HAP-1 (cell line): Measurements from ENCODE around the gene MBOAT2.

Experiments used
- DNase-seq, 2 experiments: peaks; one replicate each; pipeline ENCODE4 v3.0.0-alpha.2; 2016 to 2020; ENCODE audit warnings: low spot score in 2 of 2
- H3K27me3 ChIP-seq: fragments of 250-450 bp; sonication (Bioruptor Pico); 2 replicates; pipeline ENCODE4 v1.5.1; 2020; ENCODE audit warnings: low read depth, mild to moderate bottlenecking, moderate library complexity
- H3K36me3 ChIP-seq: fragments of 250-450 bp; sonication (Bioruptor Pico); replicated peaks from 2 replicates; pipeline ENCODE4 v1.5.1; 2020; ENCODE audit warnings: mild to moderate bottlenecking
- H3K4me1 ChIP-seq: fragments of 250-450 bp; sonication (Bioruptor Pico); 2 replicates; pipeline ENCODE4 v1.5.1; 2020; ENCODE audit warnings: mild to moderate bottlenecking
- H3K4me3 ChIP-seq: fragments of 250-450 bp; sonication (Bioruptor Pico); 2 replicates; pipeline ENCODE4 v1.5.1; 2020; ENCODE audit warnings: mild to moderate bottlenecking, moderate library complexity
- H3K9me3 ChIP-seq: fragments of 250-450 bp; sonication (Bioruptor Pico); 2 replicates; pipeline ENCODE4 v1.5.1; 2020; ENCODE audit warnings: mild to moderate bottlenecking, moderate library complexity
- in situ Hi-C: fragments of 300-500 bp; cut with MboI; formaldehyde crosslinking; loops from 3 replicates; pipeline ENCODE4 v1.14.3; 2020; ENCODE audit warnings: low sequenced_read_pairs, inconsistent platforms, mixed read lengths

MBOAT2 gene

DNA sequence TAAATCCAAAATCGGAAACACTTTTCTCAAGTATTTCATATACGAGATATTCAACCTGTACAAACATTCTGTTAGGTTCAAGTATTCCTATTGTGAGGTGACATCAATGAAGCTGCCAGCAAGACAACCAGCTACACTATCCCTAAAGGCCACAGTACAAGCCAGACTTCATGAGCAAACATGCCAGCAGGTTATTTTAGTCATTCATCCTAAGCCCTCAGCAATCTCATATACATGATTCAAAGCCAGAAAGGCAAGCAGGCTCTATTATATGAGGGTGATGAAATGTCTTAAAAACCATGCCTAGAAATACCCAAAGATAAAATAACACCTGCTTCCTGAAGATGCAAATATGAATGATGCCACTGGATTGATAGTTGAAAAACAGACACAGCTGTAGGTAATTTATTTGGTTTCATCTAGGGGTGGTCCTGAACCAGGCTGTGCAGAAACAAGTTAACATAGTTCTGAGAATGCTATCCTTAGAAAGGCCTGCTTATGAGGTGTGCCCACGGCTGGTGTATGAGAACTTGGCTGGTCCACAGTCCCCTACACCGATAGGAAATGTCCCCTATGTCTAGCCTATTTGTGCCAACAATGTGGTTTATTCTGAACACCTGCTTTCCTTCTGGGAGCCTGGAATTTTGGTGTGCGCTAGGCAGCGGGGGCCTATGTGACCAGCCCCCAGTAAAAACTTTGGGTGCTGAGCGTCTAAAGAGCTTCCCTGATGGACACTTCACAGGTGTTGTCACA, 117.9 kb downstream of the MBOAT2 start:
- H3K36me3 ChIP-seq: peaks cover 6% of the 10 kb centered on the region; the same call in 1 of the 2 replicates
- no peak for DNase-seq
- no peaks in the 10 kb centered on the region for H3K9me3 ChIP-seq
- no peaks in the 10 kb centered on the region for H3K27me3 ChIP-seq
- in situ Hi-C loops: no loop called here
- no peak overlapping the region for H3K4me3 ChIP-seq
- H3K4me1 ChIP-seq: no peaks in the 10 kb centered on the region

DNA sequence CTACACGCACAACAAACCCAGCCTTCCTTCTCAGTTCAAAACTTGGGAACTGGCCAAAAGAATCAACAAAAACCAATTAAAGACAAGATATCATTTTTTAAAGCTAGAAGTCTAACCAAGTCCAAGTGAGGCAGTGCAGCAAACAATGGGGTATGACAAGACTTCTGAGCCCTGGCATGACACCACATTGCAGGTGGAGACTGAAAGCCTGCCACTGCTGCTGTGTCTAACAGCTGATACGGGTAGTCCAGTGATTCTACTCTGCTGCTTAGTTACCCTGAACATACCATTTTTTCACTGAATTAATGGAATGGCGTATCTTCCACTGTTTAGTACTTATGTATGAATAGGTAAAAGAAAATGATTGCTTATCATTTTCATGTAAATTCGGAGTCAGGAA, 118.7 kb downstream of the MBOAT2 start:
- Histone ChIP-seq H3K9me3 (no peaks in the 10 kb centered on the region), H3K4me3 (no peak overlapping the region), H3K36me3 (peaks cover 6% of the 10 kb centered on the region; the same call in 1 of the 2 replicates), H3K4me1 (no peaks in the 10 kb centered on the region), H3K27me3 (no peaks in the 10 kb centered on the region)
- in situ Hi-C loops: no loop called here
- DNase-seq: no peak

DNA sequence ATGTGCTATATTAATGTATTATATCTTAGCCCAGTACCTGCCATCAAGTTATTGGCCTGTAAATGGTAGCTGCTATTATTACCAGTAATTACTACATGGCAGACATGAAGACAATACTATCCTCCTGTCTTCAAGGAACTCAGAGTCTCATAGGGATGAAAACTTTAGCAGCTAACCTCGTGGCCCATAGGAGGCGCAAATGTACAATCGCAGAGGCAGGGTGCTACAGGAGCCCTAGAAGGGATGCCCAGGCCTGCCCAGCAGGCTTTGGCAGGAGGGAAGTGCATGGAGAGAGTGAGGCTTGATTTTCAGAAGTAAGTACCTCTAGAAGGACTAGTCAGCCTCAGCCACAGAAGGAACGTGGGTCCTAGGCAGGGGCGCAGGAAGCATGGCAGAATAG, 121.4 kb downstream of the MBOAT2 start:
- DNase-seq: peak in 1 of 2 experiments; percentile 31
- Histone ChIP-seq H3K27me3 (no peaks in the 10 kb centered on the region), H3K4me3 (no peak overlapping the region), H3K36me3 (peaks cover 12% of the 10 kb centered on the region; the same call in 1 of the 2 replicates), H3K4me1 (no peaks in the 10 kb centered on the region), H3K9me3 (no peaks in the 10 kb centered on the region)
- in situ Hi-C loops: no loop called here

DNA sequence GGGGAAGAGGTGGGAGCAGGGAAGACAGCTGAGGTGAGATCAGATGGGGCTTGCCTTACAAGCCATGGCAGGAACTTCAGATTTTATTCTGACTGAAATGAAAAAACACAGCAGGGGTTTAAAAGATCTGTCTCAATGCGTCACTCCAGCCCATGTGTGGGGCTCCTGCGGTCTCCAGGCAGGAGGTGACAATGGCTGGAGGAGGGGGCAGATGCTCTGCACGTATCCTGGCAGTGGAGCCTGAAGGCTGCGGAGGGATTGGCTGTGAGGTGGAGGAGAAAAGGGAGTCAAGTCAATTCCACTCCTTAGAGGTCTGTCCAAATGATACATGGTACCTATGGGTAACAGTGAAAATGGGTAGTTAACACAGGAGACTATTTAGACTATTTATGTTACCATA, 125.6 kb downstream of the MBOAT2 start:
- in situ Hi-C loops: loop anchor here (10.0 kb wide), 1 partner anchor 257 kb away; no protein-coding TSS in a partner anchor
- Histone ChIP-seq H3K4me1 (no peaks in the 10 kb centered on the region), H3K4me3 (no peak overlapping the region), H3K27me3 (no peaks in the 10 kb centered on the region), H3K9me3 (no peaks in the 10 kb centered on the region), H3K36me3 (peaks cover 12% of the 10 kb centered on the region; the same call in 1 of the 2 replicates)
- DNase-seq: no peak

DNA sequence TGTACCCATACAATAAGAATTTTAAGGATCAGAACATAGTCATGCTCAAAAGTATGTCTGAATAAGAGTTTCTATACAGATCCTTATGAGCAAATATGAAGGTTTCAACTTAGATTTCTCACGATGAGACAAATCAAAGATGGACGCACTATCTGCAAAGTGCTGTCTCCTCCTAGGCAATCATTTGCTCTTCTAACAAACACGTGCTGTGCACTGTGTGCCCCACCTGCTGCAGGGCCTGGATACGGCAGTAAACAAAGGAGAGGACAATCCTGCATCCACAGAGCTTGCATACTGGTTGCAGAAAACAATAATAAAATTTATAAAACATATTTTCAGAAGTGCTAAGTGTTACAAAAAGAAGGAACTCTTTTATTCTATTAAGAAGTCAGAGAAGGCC, 126.2 kb downstream of the MBOAT2 start:
- H3K4me3 ChIP-seq: no peak overlapping the region
- peaks cover 16% of the 10 kb centered on the region; the same call in 1 of the 2 replicates for H3K36me3 ChIP-seq
- no peaks in the 10 kb centered on the region for H3K27me3 ChIP-seq
- DNase-seq: no peak
- H3K9me3 ChIP-seq: no peaks in the 10 kb centered on the region
- in situ Hi-C loops: loop anchor here (10.0 kb wide), 1 partner anchor 257 kb away; no protein-coding TSS in a partner anchor
- H3K4me1 ChIP-seq: no peaks in the 10 kb centered on the region

GRCh38 chr2:8876628-8877027, 126.9 kb downstream of the MBOAT2 start:
- no peaks in the 10 kb centered on the region for H3K27me3 ChIP-seq
- in situ Hi-C loops: loop anchor here (10.0 kb wide), 1 partner anchor 258 kb away; no protein-coding TSS in a partner anchor
- DNase-seq: no peak
- no peak overlapping the region for H3K4me3 ChIP-seq
- no peaks in the 10 kb centered on the region for H3K4me1 ChIP-seq
- H3K36me3 ChIP-seq: peaks cover 12% of the 10 kb centered on the region; the same call in 1 of the 2 replicates
- H3K9me3 ChIP-seq: no peaks in the 10 kb centered on the region

DNA sequence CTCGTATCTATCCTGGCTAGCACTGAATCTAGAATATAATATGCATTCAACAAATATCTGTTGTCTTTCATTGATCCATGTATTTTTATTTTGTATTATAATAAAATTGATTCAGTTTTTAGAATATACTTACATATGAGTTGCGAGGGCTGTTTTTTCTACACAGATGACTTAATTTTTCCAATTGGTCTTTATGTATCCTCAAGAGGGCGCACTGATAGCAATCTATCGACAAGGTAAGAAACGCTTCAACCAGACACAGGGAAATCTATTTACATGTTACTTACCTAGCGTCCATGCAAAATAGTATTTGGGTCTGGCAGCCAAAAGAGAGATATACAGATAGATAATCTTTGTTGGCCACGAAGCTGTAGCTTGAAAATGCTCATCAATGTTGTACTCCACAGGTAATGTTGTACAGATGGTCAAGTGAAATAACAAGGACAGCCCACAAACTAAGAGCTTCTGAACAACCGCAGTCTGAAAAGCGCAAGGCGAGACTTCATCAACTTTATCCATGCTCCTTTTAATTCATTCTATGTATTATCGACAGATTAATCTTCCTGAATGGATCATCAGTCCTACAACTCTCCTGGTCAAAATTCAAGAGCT, 130.6 kb downstream of the MBOAT2 start:
- Histone ChIP-seq H3K9me3 (no peaks in the 10 kb centered on the region), H3K27me3 (no peaks in the 10 kb centered on the region), H3K36me3 (peaks cover 10% of the 10 kb centered on the region; the same call in 1 of the 2 replicates), H3K4me1 (no peaks in the 10 kb centered on the region), H3K4me3 (no peak overlapping the region)
- in situ Hi-C loops: loop anchor here (10.0 kb wide), 1 partner anchor 262 kb away; no protein-coding TSS in a partner anchor
- DNase-seq: peak in 1 of 2 experiments; percentile 55

DNA sequence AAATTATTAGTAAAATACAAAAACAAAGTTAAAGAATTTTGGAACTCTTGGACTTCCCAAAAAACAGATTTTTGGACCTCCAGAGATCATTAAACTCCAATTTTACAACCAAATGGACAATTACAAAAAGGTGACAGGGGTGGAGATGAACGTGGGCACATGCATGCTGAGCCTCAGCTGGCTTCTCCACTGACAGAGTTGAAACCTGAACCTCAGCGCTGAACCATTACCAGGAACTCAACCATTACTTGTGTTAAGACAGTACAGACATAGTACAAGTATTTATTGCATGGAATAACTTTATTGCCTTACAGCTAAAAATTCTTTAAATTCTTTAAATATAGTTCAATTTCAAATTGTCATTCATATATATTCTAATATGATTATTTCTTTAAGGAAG, 133.0 kb downstream of the MBOAT2 start:
- H3K9me3 ChIP-seq: no peaks in the 10 kb centered on the region
- H3K4me1 ChIP-seq: no peaks in the 10 kb centered on the region
- DNase-seq: no peak
- in situ Hi-C loops: loop anchor here (10.0 kb wide), 1 partner anchor 264 kb away; no protein-coding TSS in a partner anchor
- H3K27me3 ChIP-seq: no peaks in the 10 kb centered on the region
- peaks cover 4% of the 10 kb centered on the region; the same call in 1 of the 2 replicates for H3K36me3 ChIP-seq
- H3K4me3 ChIP-seq: no peak overlapping the region

- Histone ChIP-seq H3K4me1 (no peaks in the 10 kb centered on the region), H3K36me3 (no peaks in the 10 kb centered on the region), H3K9me3 (no peaks in the 10 kb centered on the region), H3K27me3 (no peaks in the 10 kb centered on the region), H3K4me3 (no peak overlapping the region)
- no peak for DNase-seq
- in situ Hi-C loops: no loop called here
Observed at GRCh38 chr2:8867363-8867762, 136.1 kb downstream of the MBOAT2 start.

- Histone ChIP-seq H3K4me1 (no peaks in the 10 kb centered on the region), H3K27me3 (no peaks in the 10 kb centered on the region), H3K9me3 (no peaks in the 10 kb centered on the region), H3K36me3 (no peaks in the 10 kb centered on the region; the same call in 1 of the 2 replicates), H3K4me3 (no peak overlapping the region)
- in situ Hi-C loops: no loop called here
- no peak for DNase-seq
Observed at GRCh38 chr2:8863331-8863953, 140.0 kb downstream of the MBOAT2 start.

GRCh38 chr2:8862230-8862629, 141.3 kb downstream of the MBOAT2 start:
- H3K9me3 ChIP-seq: no peaks in the 10 kb centered on the region
- DNase-seq: no peak
- H3K4me3 ChIP-seq: no peak overlapping the region
- no peaks in the 10 kb centered on the region for H3K27me3 ChIP-seq
- in situ Hi-C loops: no loop called here
- H3K36me3 ChIP-seq: no peaks in the 10 kb centered on the region; the same call in 1 of the 2 replicates
- H3K4me1 ChIP-seq: no peaks in the 10 kb centered on the region

DNA sequence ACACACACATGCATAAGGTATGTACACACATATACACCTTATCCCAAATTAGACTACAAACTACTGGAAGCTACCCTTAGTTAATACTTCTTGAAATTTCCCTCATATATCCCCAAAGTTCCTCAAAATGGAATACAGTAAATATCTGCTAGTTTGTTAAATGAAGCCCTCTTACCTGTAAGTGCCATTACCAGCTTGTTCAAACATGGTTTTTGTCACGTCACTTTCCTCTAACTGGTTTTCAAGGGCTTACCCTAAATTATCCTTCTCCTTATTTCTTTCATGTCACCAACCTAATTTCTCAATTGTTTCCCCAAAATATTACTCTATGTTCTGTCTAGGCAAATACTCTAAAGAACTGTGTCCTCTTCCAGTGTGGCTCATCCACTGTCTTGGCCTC, 141.7 kb downstream of the MBOAT2 start:
- Histone ChIP-seq H3K4me3 (no peak overlapping the region), H3K9me3 (no peaks in the 10 kb centered on the region), H3K4me1 (no peaks in the 10 kb centered on the region), H3K27me3 (no peaks in the 10 kb centered on the region), H3K36me3 (no peaks in the 10 kb centered on the region; the same call in 1 of the 2 replicates)
- in situ Hi-C loops: no loop called here
- no peak for DNase-seq

- Histone ChIP-seq H3K27me3 (no peaks in the 10 kb centered on the region), H3K4me1 (no peaks in the 10 kb centered on the region), H3K9me3 (no peaks in the 10 kb centered on the region), H3K4me3 (no peak overlapping the region), H3K36me3 (no peaks in the 10 kb centered on the region; the same call in 1 of the 2 replicates)
- no peak for DNase-seq
- in situ Hi-C loops: no loop called here
Observed at GRCh38 chr2:8860239-8860638, 143.2 kb downstream of the MBOAT2 start.

GRCh38 chr2:8858910-8859309, 144.6 kb downstream of the MBOAT2 start:
- Histone ChIP-seq H3K4me1 (no peaks in the 10 kb centered on the region), H3K36me3 (no peaks in the 10 kb centered on the region; the same call in 1 of the 2 replicates), H3K4me3 (no peak overlapping the region), H3K27me3 (no peaks in the 10 kb centered on the region), H3K9me3 (no peaks in the 10 kb centered on the region)
- in situ Hi-C loops: no loop called here
- no peak for DNase-seq
